Measurements from ENCODE around the gene CLDN34. TPM values are rescaled to one million over a fixed set of nuclear protein-coding genes. Genes with fewer than 3 reads are reported as not detected.

The CLDN34 gene
- total RNA-seq, 1 donor from 2014 or later = not detected

DNA sequence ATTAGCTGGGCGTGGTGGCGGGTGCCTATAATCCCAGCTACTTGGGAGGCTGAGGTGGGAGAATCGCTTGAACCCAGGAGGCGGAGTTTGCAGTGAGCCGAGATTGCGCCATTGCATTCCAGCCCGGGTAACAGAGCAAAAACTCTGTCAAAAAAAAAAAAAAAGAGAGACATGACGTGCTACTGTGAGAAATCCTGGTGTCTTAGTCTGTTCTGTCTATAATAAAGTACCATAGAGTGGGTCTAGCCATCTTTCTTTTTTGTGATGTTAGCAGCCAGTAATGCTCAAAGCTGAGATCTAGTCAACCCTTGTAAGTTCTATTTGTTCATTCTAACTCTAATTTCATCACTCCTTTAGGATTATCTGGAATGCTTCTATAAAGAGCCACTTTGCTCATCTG lies 38.9 kb downstream of the CLDN34 start:
- DNase-seq (ENCODE audit: low read depth) = no peak
- TF ChIP-seq, protein P1, sequence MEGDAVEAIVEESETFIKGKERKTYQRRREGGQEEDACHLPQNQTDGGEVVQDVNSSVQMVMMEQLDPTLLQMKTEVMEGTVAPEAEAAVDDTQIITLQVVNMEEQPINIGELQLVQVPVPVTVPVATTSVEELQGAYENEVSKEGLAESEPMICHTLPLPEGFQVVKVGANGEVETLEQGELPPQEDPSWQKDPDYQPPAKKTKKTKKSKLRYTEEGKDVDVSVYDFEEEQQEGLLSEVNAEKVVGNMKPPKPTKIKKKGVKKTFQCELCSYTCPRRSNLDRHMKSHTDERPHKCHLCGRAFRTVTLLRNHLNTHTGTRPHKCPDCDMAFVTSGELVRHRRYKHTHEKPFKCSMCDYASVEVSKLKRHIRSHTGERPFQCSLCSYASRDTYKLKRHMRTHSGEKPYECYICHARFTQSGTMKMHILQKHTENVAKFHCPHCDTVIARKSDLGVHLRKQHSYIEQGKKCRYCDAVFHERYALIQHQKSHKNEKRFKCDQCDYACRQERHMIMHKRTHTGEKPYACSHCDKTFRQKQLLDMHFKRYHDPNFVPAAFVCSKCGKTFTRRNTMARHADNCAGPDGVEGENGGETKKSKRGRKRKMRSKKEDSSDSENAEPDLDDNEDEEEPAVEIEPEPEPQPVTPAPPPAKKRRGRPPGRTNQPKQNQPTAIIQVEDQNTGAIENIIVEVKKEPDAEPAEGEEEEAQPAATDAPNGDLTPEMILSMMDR (conservative IDR thresholded peaks at IDR 0.05; ENCODE audit: low read depth, low read length) = no peak
- H3K4me3 ChIP-seq (ENCODE audit: low read depth, low read length) = no peak overlapping the region

DNA sequence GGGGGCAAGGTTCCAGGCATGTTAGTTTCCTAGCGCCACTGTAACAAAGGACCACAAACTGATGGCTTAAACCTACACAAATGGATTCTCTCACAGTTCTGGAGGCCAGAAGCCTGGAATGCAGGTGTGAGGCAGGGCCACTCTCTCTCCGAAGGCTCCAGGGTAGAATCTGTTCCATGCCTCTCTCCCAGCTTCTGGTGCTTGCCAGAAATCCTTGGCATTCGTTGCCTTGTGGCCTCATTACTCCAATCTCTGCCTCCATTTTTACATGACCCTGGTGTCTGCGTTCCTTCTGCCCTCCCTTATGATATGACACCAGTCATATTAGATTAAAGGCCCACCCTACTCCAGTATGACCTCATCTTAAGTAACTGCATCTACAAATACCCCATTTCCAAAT lies 39.6 kb downstream of the CLDN34 start:
- H3K4me3 ChIP-seq (ENCODE audit: low read depth, low read length) = no peak overlapping the region
- TF ChIP-seq, protein P1 (conservative IDR thresholded peaks at IDR 0.05; ENCODE audit: low read depth, low read length) = no peak
- DNase-seq (ENCODE audit: low read depth) = no peak

DNA sequence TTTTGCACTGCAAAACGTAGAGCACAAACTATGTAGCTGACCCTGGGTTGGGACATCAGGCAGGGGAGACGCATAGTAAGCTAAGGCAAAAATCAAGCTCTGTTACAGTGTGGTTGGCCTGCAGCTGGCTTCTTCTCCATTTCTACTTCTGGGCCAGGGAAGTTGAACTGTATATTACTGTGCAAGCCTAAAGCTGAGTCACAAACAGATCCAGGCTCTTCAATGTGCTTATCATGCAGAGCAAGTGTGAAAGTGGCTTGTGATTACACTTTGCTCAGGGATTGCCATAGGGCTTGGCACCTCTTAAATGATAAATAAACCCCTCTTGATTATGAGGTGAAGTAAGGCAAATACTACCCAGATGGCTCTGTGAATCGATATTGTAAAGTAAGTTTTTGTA lies 40.5 kb downstream of the CLDN34 start:
- DNase-seq (ENCODE audit: low read depth) = no peak
- TF ChIP-seq, protein P1 (conservative IDR thresholded peaks at IDR 0.05; ENCODE audit: low read depth, low read length) = no peak
- H3K4me3 ChIP-seq (ENCODE audit: low read depth, low read length) = no peak overlapping the region

DNA sequence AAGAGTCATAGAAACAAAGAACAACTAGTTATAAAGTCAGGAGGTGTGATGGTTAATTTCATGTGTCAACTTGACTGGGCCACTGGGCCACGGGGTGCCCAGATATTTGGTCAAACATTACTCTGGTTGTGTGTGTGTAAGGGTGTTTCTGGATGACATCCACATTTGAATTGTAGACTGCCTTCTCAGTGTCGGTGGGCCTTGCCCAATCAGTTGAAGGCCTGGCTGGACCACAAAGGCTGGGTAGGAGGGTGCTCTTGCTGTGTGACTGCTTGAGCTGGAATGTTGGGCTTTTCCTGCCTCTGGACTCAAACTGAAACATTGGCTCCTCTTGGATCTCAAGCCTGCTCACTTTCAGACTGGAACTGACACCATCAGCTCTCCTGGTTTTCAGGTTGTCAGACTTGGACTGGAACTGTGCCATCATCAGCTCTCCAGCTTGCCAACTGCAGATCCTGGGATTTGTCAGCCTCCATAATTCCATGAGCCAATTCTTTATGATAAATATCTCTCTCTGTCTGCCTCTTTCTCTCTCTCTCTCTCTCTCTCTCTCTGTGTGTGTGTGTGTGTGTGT lies 41.4 kb downstream of the CLDN34 start:
- TF ChIP-seq, protein P1 (conservative IDR thresholded peaks at IDR 0.05; ENCODE audit: low read depth, low read length) = no peak
- DNase-seq (ENCODE audit: low read depth) = no peak
- no peak overlapping the region for H3K4me3 ChIP-seq (ENCODE audit: low read depth, low read length)

DNA sequence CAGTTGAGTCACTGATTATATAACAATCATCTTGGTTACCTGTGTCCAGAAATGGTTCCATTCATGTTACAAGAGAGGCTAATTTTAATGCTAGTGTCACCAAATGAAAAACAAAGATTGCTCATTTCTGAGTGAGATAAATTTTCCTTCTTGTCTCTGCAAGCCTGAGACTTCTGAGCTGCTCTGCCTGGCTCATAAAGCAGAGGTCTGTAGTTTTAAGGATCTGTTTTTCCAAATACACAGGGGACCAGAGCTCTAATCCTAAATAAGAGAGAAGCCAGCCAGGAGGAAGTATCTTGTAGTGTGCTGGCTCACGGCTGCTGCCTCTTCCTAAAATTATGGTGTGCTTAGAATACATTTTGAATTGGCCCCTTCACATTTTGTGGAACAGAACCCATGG lies 42.6 kb downstream of the CLDN34 start:
- no peak overlapping the region for H3K4me3 ChIP-seq (ENCODE audit: low read depth, low read length)
- TF ChIP-seq, protein P1 (conservative IDR thresholded peaks at IDR 0.05; ENCODE audit: low read depth, low read length) = no peak
- no peak for DNase-seq (ENCODE audit: low read depth)

DNA sequence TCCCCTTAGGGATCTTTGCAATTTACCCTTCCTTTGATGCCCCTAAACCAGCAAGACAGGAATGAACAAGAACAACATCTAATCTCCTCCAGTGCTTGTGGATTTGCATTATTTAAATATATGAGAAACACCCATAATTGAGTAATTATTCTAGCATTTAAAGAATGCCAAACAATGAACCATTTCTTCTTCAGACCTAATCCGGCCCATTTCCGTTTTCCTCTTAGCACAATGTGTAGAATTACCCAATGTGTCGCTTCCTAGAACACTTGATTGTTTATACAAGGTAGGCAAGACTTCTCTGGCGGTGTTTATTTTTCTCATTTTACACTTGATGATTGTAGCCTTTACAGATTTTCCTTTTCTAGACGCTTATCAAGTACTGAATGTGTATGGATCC lies 43.5 kb downstream of the CLDN34 start:
- DNase-seq (ENCODE audit: low read depth) = no peak
- TF ChIP-seq, protein P1 (conservative IDR thresholded peaks at IDR 0.05; ENCODE audit: low read depth, low read length) = no peak
- no peak overlapping the region for H3K4me3 ChIP-seq (ENCODE audit: low read depth, low read length)

DNA sequence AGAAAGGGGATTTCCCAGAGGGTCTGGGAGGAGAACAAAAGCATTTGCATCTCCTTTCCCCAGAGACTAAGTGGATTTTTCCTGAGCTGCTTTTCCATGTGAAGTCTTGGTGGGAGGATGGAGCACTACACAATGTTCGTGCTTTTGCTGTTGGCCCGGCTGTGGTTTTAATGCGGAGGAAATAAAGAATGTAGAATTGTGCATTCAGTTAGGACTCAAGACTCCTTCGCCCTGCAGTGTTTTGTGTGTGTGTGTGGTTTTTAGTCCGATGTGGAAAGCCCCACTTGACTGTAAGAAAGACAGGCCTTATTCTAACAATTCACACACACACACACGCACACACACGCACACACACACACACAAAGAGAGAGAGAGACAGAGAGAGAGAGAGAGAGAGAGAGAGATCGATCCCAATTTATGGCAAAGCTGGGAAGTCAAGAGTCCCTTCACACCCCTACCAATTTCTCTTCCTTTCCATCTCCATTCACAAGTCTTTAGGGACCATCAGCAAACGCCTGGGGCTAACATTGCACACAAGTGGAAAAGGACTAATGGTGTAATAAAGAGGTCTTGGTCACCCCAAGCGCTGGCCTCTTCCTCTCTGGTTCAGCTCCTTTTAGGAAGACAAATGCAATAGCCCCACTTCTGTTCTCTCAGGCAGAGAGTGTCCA lies 44.2 kb downstream of the CLDN34 start:
- no peak overlapping the region for H3K4me3 ChIP-seq (ENCODE audit: low read depth, low read length)
- TF ChIP-seq, protein P1 (conservative IDR thresholded peaks at IDR 0.05; ENCODE audit: low read depth, low read length) = no peak
- DNase-seq (ENCODE audit: low read depth) = no peak
